Measurements from ENCODE around the gene FBL.

The FBL gene

GRCh38 chr19:39833160-39833463, 13.1 kb downstream of the FBL start:
- no peak for DNase-seq (ENCODE audit: low read depth)
- in situ Hi-C loops (cut with HindIII; ENCODE audit: low sequenced_read_pairs), result no loop called here
- TF ChIP-seq CTCF (IDR thresholded peaks at IDR 0.05; ENCODE audit: low read depth, low read length, missing control alignments), result no peak
- H3K4me3 ChIP-seq (ENCODE audit: low read depth, low read length), result peak overlapping the region; percentile 87

GRCh38 chr19:39832341-39833083, 13.7 kb downstream of the FBL start:
- no peak for TF ChIP-seq CTCF (IDR thresholded peaks at IDR 0.05; ENCODE audit: low read depth, low read length, missing control alignments)
- in situ Hi-C loops (cut with HindIII; ENCODE audit: low sequenced_read_pairs), result no loop called here
- H3K4me3 ChIP-seq (ENCODE audit: low read depth, low read length), result peak overlapping the region; percentile 87
- no peak for DNase-seq (ENCODE audit: low read depth)

GRCh38 chr19:39831679-39832078, 14.5 kb downstream of the FBL start:
- H3K4me3 ChIP-seq (ENCODE audit: low read depth, low read length), result no peak overlapping the region
- DNase-seq (ENCODE audit: low read depth), result no peak
- no peak for TF ChIP-seq CTCF (IDR thresholded peaks at IDR 0.05; ENCODE audit: low read depth, low read length, missing control alignments)
- in situ Hi-C loops (cut with HindIII; ENCODE audit: low sequenced_read_pairs), result no loop called here

GRCh38 chr19:39830847-39831246, 15.3 kb downstream of the FBL start:
- no peak for DNase-seq (ENCODE audit: low read depth)
- H3K4me3 ChIP-seq (ENCODE audit: low read depth, low read length), result no peak overlapping the region
- in situ Hi-C loops (cut with HindIII; ENCODE audit: low sequenced_read_pairs), result no loop called here
- no peak for TF ChIP-seq CTCF (IDR thresholded peaks at IDR 0.05; ENCODE audit: low read depth, low read length, missing control alignments)

GRCh38 chr19:39830406-39830805, 15.8 kb downstream of the FBL start:
- no peak for DNase-seq (ENCODE audit: low read depth)
- in situ Hi-C loops (cut with HindIII; ENCODE audit: low sequenced_read_pairs), result no loop called here
- TF ChIP-seq CTCF (IDR thresholded peaks at IDR 0.05; ENCODE audit: low read depth, low read length, missing control alignments), result no peak
- no peak overlapping the region for H3K4me3 ChIP-seq (ENCODE audit: low read depth, low read length)

GRCh38 chr19:39829702-39830275, 16.4 kb downstream of the FBL start:
- in situ Hi-C loops (cut with HindIII; ENCODE audit: low sequenced_read_pairs), result no loop called here

More at GRCh38 chr19:39829702-39830275, 16.4 kb downstream of the FBL start:
- DNase-seq (ENCODE audit: low read depth), result no peak
- no peak for TF ChIP-seq CTCF (IDR thresholded peaks at IDR 0.05; ENCODE audit: low read depth, low read length, missing control alignments)
- H3K4me3 ChIP-seq (ENCODE audit: low read depth, low read length), result no peak overlapping the region

Measured in astrocyte of the cerebellum (primary cell).